NCI-H1694 treated with DMSO at 0.1 percent for 48 hours (cell line): ENCODE data around the gene CTBP2.

Experiments
- DNase-seq: peaks from one replicate; lab custom pipeline; 2025; lab: John Stamatoyannopoulos, UW

CTBP2 gene

GRCh38 chr10:125043841-125044658 is 116.3 kb downstream of the CTBP2 start:
- DNase-seq = no peak

DNA sequence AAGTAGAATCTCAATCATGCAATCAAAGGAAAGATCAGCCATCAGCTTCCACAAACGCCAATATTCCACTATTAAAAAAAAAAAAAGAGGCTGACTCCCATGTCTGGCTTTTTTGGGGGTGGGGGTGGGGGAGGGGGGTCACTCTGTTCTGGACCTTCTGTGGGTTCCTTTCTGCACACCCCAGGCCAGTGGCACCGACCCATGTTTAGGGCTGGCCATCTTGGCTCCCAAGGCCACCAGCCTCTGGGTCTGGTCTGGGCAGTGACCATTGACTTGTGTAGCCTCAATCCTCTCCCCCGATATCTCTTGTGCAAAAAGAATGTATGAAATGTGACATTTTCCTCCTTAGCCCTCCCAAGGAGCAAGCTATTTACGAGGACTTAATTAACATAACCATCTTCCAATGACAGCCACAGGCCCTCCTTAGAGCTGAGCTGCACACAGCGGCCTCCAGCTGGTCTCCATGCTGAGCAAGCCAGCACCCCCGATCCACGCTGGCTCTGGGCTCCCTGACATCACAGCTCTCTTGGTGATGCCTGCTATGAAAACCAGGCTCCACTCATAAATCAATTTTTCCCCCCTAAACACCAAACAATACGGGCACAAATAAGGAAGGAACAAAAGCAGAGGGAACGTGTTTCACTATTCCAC is 118.4 kb downstream of the CTBP2 start:
- no peak for DNase-seq

DNA sequence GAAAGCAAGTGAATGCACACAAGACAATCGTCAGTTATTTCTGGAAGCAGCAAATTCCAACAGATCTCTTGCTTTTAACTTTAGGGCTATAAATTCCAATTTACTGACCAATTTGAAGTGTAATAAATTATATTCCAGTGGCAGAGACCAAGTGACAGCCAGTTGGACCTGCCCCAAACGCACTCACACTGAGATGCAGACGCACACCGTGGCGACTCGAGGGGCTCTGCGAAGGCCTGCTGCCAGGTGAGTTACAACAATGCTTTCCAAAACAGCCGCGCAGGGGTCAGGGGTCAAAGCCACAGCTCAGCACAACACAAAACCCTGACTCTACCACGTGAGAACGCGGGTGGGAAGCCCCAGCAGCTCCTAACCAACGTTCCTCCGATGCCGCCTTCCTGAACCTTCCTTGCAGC is 121.0 kb downstream of the CTBP2 start:
- DNase-seq = no peak

DNA sequence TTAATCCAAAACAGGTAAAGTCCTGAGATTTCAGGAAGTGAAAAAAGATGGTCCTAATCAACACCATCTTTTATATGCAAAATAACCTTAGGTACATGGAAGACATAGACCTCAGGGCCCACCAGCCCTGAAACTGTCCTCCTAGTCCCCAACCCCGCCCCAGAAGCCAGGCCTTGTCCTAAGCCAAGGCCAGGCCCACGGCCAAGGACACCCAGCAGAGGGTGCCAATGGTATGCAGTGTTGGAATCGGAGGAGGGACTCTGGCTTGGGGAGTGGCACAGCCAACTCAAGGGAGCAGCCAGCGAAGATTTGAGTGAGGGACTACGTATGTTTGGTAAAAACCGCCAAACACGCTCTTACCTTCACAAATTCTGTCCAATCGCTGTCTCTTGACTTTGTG is 121.7 kb downstream of the CTBP2 start:
- no peak for DNase-seq

GRCh38 chr10:125037145-125037877 is 123.1 kb downstream of the CTBP2 start:
- DNase-seq = no peak

DNA sequence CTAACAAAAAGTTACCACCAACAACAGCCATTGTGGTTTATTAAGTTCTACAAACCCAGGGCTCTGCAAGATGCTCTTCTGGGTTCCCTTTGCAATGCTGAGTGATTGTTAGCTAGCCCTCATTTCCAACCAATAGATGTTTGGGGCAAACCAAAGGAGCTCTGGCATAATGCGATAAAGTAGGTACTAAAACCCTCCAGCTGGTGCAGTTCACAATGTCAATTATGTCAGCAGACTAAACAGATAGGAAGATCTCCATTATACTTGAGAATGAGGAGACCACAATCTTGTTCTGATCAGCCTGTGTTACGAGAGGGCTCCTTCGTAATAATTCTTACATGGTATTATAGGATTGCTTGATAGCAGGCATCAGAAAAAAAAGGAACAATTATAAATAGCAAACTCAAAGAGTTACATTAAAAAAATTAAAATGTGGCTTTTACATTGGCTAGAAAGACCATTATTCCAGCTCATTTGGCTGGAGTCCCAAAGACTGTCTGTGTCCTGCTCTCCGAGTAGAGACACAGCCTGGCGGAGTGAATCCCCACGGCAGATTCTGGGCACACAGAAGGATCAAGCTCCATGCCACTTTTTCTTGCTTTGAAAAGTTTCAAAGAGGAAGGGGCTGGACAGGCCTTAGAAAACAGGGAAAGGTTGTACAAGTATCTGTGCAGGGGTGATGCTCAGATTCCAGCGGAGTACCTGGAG is 124.6 kb downstream of the CTBP2 start:
- no peak for DNase-seq

- DNase-seq = no peak
These were observed 125.2 kb downstream of the CTBP2 start for GRCh38 chr10:125035136-125035535.

DNA sequence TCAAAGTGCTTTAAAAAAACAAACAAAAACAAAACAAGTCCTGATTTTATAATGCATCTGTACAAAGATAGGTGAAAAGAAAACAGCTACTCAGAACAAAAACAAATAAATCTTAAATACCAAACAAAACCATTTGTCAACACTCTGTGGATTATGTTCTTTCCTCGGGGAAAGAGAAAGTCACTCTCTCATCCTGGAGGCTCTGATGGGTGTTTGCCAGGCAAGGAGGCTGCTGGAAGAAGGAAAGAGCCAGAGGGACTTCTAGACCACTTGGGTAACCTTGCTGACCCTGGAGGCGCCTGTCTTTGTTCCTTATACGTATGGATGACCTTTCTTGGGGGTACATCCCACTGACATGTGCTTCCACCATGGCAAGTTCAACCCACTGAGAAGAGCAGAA is 125.7 kb downstream of the CTBP2 start:
- no peak for DNase-seq

DNA sequence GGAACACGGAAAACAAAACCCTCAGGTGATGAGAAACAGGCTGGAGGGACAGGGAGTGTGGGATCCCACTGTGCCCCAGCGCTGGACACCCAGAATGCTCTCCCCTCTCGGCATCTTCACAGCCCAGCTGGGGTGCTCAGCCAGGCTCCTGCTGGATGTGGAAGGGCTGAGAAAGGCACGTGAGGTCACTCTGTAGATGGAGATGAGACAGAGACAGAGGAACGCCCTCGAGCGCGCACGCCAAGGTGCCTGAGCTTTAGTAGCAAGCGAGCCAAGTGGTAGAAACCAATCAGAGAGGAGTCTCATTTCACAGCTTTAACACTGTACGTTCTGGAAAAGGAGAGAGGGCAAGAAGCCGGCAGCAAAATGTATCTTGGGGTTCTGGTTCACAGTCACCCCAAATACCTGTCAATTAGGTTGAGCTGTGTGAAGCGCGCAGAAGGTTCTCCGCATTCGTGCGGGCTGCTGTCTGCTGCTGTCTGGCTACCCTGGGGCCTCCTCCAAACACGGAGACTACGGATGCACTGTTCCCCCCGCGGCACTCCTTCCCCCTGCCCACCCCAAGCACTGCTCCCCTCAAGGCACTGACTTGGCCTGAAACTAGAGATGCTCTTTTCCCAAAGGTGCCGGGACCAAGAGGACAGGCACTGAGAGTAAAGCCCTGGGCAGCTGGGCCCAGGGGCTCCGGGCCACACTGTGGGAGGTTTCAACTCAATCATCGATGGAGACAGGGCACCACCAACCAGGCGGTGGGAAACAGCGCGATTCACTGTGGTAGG is 127.0 kb downstream of the CTBP2 start:
- DNase-seq = no peak

GRCh38 chr10:125032474-125033020 is 127.8 kb downstream of the CTBP2 start:
- no peak for DNase-seq

GRCh38 chr10:125030567-125031197 is 129.7 kb downstream of the CTBP2 start:
- DNase-seq = no peak

GRCh38 chr10:125029584-125030242 is 130.7 kb downstream of the CTBP2 start:
- no peak for DNase-seq

DNA sequence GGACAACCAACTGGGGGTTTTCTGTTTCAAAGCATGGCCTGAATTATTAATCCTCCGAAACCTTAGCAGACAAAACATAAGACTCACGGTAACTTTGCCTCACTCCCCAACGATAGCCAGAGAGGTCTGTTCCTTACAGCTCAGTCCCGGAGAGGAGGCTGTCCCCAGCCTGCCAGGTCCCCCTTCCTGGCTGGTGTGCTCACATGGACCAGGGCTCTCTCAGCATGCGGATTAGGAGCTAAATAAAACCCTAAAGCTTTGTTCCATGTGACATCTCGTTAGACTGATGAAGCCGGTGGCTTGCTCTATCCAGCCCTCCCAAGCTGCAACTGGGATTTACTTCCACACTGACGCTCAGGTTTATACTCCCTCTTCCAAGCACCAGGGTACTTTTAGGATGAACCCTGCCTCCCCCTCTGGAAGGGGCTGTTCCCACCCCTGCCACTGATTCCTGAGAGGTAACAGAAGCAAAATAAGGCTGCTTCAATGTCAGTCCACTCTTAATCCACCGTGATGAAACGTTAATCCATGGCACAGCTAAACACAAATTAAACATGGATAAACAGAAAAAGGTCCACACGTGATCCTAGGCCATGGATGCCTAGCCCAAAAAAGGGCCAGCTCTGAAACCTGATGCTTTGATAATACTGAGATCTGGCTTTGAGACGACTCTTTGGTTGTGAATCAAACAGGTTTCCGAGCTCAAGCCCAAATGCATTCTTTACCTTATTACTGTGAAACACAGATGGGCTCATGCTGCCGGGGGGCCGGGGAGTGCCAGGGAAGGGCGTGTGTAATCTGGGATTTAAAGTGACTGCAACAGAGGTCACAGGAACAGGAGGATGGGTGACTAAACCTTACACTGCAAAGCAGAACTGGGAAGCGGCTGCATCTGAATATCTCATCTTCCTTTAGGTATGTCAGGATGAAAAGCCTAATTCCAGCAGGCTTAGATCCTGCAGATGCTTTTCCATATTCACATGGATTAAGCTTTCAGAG is 132.2 kb downstream of the CTBP2 start:
- no peak for DNase-seq

GRCh38 chr10:125026974-125027735 is 133.2 kb downstream of the CTBP2 start:
- no peak for DNase-seq

DNA sequence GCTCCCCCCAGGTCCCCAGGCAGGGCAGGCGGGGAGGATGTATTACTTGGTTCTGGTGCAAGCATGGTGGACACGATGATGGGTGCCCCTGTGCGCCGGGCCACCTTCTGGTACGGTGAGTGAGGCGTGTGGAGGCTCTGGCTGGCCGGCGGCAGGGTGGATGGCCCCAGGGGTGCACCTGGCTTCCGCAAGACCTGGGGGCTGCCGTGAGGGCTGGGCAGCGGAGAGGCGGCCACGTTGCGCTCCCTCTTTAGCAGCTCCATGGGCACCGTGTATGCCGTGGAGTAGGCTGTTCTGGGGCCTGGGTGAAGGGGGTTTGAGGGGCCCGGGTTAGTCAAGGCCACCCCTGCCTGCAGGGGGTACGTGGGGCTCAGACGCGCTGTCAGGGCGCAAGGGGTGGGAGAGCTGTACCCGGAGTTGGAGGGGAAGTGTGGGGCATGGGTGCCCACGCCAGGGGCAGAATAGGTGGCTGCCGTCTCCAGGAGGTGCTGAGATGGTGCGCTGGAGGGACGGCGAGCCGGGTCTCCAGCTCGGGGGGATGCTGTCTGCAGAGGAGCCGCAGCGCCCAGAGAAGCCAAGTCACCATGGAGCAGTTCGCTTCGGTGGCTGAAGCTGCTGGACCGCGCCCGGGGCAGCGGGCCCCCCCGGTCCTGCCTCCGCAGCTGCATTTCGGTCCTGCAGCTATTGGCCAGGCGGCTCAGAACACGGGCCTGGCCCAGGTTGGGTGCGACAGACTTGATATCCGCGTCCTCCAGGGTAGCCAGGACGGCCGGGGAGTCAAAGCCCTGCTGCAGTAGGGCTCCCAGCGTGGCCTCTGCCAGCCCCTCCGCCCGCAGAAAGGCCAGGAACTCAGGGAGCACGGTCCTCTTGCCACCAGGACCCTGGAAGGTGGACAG is 134.1 kb downstream of the CTBP2 start:
- no peak for DNase-seq

DNA sequence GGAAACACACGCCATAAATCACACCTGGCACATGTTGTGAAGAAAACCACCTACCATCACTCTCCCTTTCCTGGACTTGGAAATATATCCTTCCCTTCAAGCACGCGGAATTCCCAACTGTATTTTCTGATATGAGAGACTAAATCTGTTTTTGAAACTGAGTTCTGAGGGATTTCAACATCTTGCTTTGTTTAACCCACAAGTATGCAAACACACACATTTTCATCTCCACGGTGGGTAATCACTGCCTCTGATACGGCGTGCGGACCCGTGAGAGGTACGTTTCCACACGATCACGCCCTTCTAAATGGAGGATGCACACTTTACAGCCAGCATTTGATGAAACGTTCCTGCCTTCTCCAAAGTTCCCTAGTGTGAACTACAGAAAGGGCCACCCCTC is 135.0 kb downstream of the CTBP2 start:
- DNase-seq = no peak
